ENCODE measurements around the gene MED20. TPM values are rescaled to one million over a fixed set of nuclear protein-coding genes. Genes with fewer than 3 reads are reported as not detected.

The MED20 gene
- total and polyA plus RNA-seq, 2 of the 8 experiments (the other 6 are each of a cell fraction or from before 2014, with no cell fraction given), result 38.7 to 51.8 TPM

DNA sequence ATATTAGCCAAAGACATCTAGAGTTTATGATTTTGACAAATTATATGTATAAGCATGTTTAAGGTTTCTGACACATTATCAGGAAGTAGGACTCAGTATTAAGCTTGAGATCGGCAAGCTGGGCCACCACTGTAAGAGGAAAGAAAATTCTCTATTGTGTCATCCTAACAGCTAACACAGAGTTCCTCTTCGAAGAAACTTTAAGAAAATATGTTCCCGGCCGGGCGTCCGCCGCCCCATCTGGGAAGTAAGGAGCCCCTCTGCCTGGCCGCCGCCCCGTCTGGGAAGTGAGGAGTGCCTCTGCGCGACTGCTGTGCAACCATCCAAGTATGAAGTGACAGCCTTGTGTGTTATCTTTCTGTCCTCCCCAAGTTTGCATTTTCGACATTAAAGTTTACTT lies 48.8 kb downstream of the MED20 start (continued):
- TF ChIP-seq EP300 (IDR thresholded peaks at IDR 0.05; ENCODE audit: borderline replicate concordance in 1 of 2, low read depth in 2 of 2, low read length in 2 of 2) (no peak), TEAD4 (IDR thresholded peaks at IDR 0.05; ENCODE audit: low read depth, low read length) (no peak), ZNF274 (IDR thresholded peaks at IDR 0.05; ENCODE audit: borderline replicate concordance, extremely low read depth, low read length) (no peak), NANOG (IDR thresholded peaks at IDR 0.05; ENCODE audit: insufficient read depth, low read depth, low read length, poor library complexity, severe bottlenecking) (no peak), SRF (IDR thresholded peaks at IDR 0.05; ENCODE audit: low read depth, low read length) (no peak), TBP (IDR thresholded peaks at IDR 0.05; ENCODE audit: low read depth, low read length) (no peak)
